ENCODE results near the gene ZCCHC10.
"Not testable (repeated sequence)": the region's sequence is repeated elsewhere in the genome, so short reads cannot be mapped to it uniquely, and the experiment has no call there.

ZCCHC10 gene

GRCh38 chr5:132979976-132980375 is 46.4 kb downstream of the ZCCHC10 start:
- in situ Hi-C loops (cut with MboI; ENCODE audit: low sequenced_read_pairs) = no loop called here

GRCh38 chr5:132979367-132979940 is 46.9 kb downstream of the ZCCHC10 start:
- in situ Hi-C loops (cut with MboI; ENCODE audit: low sequenced_read_pairs) = no loop called here

GRCh38 chr5:132976852-132977251 is 49.5 kb downstream of the ZCCHC10 start:
- in situ Hi-C loops (cut with MboI; ENCODE audit: low sequenced_read_pairs) = no loop called here

GRCh38 chr5:132972436-132972828 is 53.9 kb downstream of the ZCCHC10 start:
- in situ Hi-C loops (cut with MboI; ENCODE audit: low sequenced_read_pairs) = not testable (repeated sequence)

GRCh38 chr5:132971483-132972435 is 54.6 kb downstream of the ZCCHC10 start:
- in situ Hi-C loops (cut with MboI; ENCODE audit: low sequenced_read_pairs) = no loop called here

GRCh38 chr5:132965120-132965519 is 61.2 kb downstream of the ZCCHC10 start:
- in situ Hi-C loops (cut with MboI; ENCODE audit: low sequenced_read_pairs) = no loop called here

- in situ Hi-C loops (cut with MboI; ENCODE audit: low sequenced_read_pairs) = no loop called here
Measured at GRCh38 chr5:132963171-132964104, 62.9 kb downstream of the ZCCHC10 start, which contains the start of gene AFF4. TSS of gene AFF4 (minus strand) at chr5:132963634. CDS start at chr5:132937189, 26,445 bp downstream.

- in situ Hi-C loops (cut with MboI; ENCODE audit: low sequenced_read_pairs) = no loop called here
Measured at GRCh38 chr5:132962429-132963021, 63.8 kb downstream of the ZCCHC10 start.

GRCh38 chr5:132961887-132962286 is 64.5 kb downstream of the ZCCHC10 start:
- in situ Hi-C loops (cut with MboI; ENCODE audit: low sequenced_read_pairs) = no loop called here

- in situ Hi-C loops (cut with MboI; ENCODE audit: low sequenced_read_pairs) = not testable (repeated sequence)
Measured at GRCh38 chr5:132961123-132961815, 65.1 kb downstream of the ZCCHC10 start.

- in situ Hi-C loops (cut with MboI; ENCODE audit: low sequenced_read_pairs) = not testable (repeated sequence)
Measured at GRCh38 chr5:132956166-132956799, 70.1 kb downstream of the ZCCHC10 start.

- in situ Hi-C loops (cut with MboI; ENCODE audit: low sequenced_read_pairs) = no loop called here
Measured at GRCh38 chr5:132953710-132954109, 72.6 kb downstream of the ZCCHC10 start.

- in situ Hi-C loops (cut with MboI; ENCODE audit: low sequenced_read_pairs) = no loop called here
Measured at GRCh38 chr5:132952829-132953228, 73.5 kb downstream of the ZCCHC10 start.

- in situ Hi-C loops (cut with MboI; ENCODE audit: low sequenced_read_pairs) = no loop called here
Measured at GRCh38 chr5:132951897-132952296, 74.5 kb downstream of the ZCCHC10 start.

GRCh38 chr5:132949136-132949535 is 77.2 kb downstream of the ZCCHC10 start:
- in situ Hi-C loops (cut with MboI; ENCODE audit: low sequenced_read_pairs) = no loop called here

- in situ Hi-C loops (cut with MboI; ENCODE audit: low sequenced_read_pairs) = no loop called here
Measured at GRCh38 chr5:132947671-132948070, 78.7 kb downstream of the ZCCHC10 start.
